SK-N-SH (cell line): ENCODE measurements around the gene CXXC1. TPM values are rescaled to one million over a fixed set of nuclear protein-coding genes. Genes with fewer than 3 reads are reported as not detected.
"Not testable (repeated sequence)": the region's sequence is repeated elsewhere in the genome, so short reads cannot be mapped to it uniquely, and the experiment has no call there.

Experiments
- CTCF ChIA-PET: fragments of 300-600, 350-600 bp; formaldehyde crosslinking; extraction: SDS; loops from one replicate; lab custom pipeline; 2021; lab: Yijun Ruan, JAX
- POLR2A ChIA-PET: fragments of 350-600 bp; sonication (Branson Sonifier 250); formaldehyde crosslinking; extraction: SDS; loops from one replicate; lab custom pipeline; 2020; ENCODE audit warnings: antibody characterized with exemption, inconsistent platforms; lab: Yijun Ruan, JAX
- DNase-seq: peaks from one replicate; pipeline ENCODE4 v3.0.0; 2012
- H2AFZ ChIP-seq: fragments of 200-600 bp; sonication (generic); 2 replicates; pipeline ENCODE4 v1.8.1; 2016; ENCODE audit warnings: antibody characterized with exemption, mild to moderate bottlenecking, low read depth
- H3F3A ChIP-seq: fragments of 200-600 bp; sonication (generic); replicated peaks from 2 replicates; pipeline ENCODE3; 2016; ENCODE audit warnings: antibody characterized with exemption, mild to moderate bottlenecking; ENCODE audit not compliant: insufficient read depth
- H3K27ac ChIP-seq, 2 experiments: fragments of 200-500 bp in 1 of 2; fragments of 200-600 bp in 1 of 2; sonication (Bioruptor generic) in 1 of 2; sonication (generic), shearing (Covaris generic) in 1 of 2; 2 replicates each; pipeline versions ENCODE4 v1.5.1 to v1.6.1; 2014 to 2016; ENCODE audit warnings: low read depth in 2 of 2, inconsistent platforms in 1 of 2, low read length in 1 of 2, mild to moderate bottlenecking in 1 of 2, mixed read lengths in 1 of 2
- H3K27me3 ChIP-seq: fragments of 200-600 bp; sonication (generic), shearing (Covaris generic); 2 replicates; pipeline ENCODE4 v1.6.1; 2016; ENCODE audit warnings: mixed run types; ENCODE audit not compliant: insufficient read depth
- H3K36me3 ChIP-seq, 2 experiments: fragments of 200-500 bp in 1 of 2; fragments of 200-600 bp in 1 of 2; sonication (Bioruptor generic) in 1 of 2; sonication (generic) in 1 of 2; replicated peaks in 1 of 2; 2 replicates each; pipeline versions ENCODE3 to v1.5.1; 2014 to 2016; ENCODE audit warnings: low read length in 1 of 2, mild to moderate bottlenecking in 1 of 2; ENCODE audit not compliant: insufficient read depth in 2 of 2, control insufficient read depth in 1 of 2
- H3K4me1 ChIP-seq, 2 experiments: fragments of 200-500 bp in 1 of 2; fragments of 200-600 bp in 1 of 2; sonication (Bioruptor generic) in 1 of 2; sonication (generic), shearing (Covaris generic) in 1 of 2; 2 replicates each; pipeline versions ENCODE4 v1.5.1 to v1.6.1; 2014 to 2016; ENCODE audit warnings: low read depth in 1 of 2, low read length in 1 of 2, mixed run types in 1 of 2; ENCODE audit not compliant: insufficient read depth in 2 of 2, control insufficient read depth in 1 of 2
- H3K4me2 ChIP-seq: fragments of 200-600 bp; sonication (generic), shearing (Covaris generic); 2 replicates; pipeline ENCODE4 v1.6.1; 2017; ENCODE audit warnings: mixed run types
- H3K4me3 ChIP-seq, 2 experiments: fragments of 200-500 bp in 1 of 2; fragments of 200-600 bp in 1 of 2; sonication (Bioruptor generic) in 1 of 2; sonication (generic), shearing (Covaris generic) in 1 of 2; 2 replicates each; pipeline versions ENCODE4 v1.5.1 to v1.8.1; 2014 to 2016; ENCODE audit warnings: low read depth in 2 of 2, inconsistent platforms in 1 of 2, low read length in 1 of 2, mild to moderate bottlenecking in 1 of 2, mixed read lengths in 1 of 2, moderate library complexity in 1 of 2
- H3K79me2 ChIP-seq: fragments of 200-600 bp; sonication (generic); 2 replicates; pipeline ENCODE4 v1.8.1; 2017; ENCODE audit warnings: mild to moderate bottlenecking; ENCODE audit not compliant: insufficient read depth
- H3K9ac ChIP-seq: fragments of 200-600 bp; sonication (generic); 2 replicates; pipeline ENCODE4 v1.6.1; 2017; ENCODE audit warnings: mixed run types
- H3K9me2 ChIP-seq: fragments of 200-600 bp; sonication (generic); 2 replicates; pipeline ENCODE4 v1.6.1; 2017; ENCODE audit warnings: mixed run types
- H3K9me3 ChIP-seq: fragments of 200-600 bp; sonication (generic); 2 replicates; pipeline ENCODE4 v1.6.1; 2017; ENCODE audit warnings: mixed run types, mild to moderate bottlenecking, moderate library complexity
- H4K20me1 ChIP-seq: fragments of 200-600 bp; sonication (generic); 2 replicates; pipeline ENCODE4 v1.6.1; 2017; ENCODE audit warnings: mild to moderate bottlenecking, mixed run types; ENCODE audit not compliant: insufficient read depth
- CHD2 ChIP-seq: fragments of 150-350 bp; IDR thresholded peaks from 2 replicates; pipeline ENCODE4 v1.6.1; 2018; ENCODE audit warnings: low read length; ENCODE audit not compliant: partially characterized antibody
- ELF1 ChIP-seq: IDR thresholded peaks from 2 replicates; pipeline ENCODE4 v1.4.0; 2012
- EP300 ChIP-seq, 2 experiments: IDR thresholded peaks; 2 replicates each; pipeline versions ENCODE4 v1.4.0 to v1.6.1; 2012; ENCODE audit warnings: borderline replicate concordance in 1 of 2, low read depth in 1 of 2, low read length in 1 of 2
- FOXM1 ChIP-seq: IDR thresholded peaks from 2 replicates; pipeline ENCODE4 v1.4.0; 2012; ENCODE audit warnings: low read depth, mild to moderate bottlenecking
- GABPA ChIP-seq: IDR thresholded peaks from 2 replicates; pipeline ENCODE4 v1.4.0; 2012; ENCODE audit warnings: low read depth, mild to moderate bottlenecking
- IRF3 ChIP-seq: fragments of 150-350 bp; IDR thresholded peaks from 2 replicates; pipeline ENCODE4 v1.6.1; 2016; ENCODE audit warnings: mild to moderate bottlenecking, low read depth, low read length
- MAX ChIP-seq: IDR thresholded peaks from 2 replicates; pipeline ENCODE4 v1.4.0; 2012; ENCODE audit warnings: low read depth
- MXI1 ChIP-seq: IDR thresholded peaks from 2 replicates; pipeline ENCODE4 v1.6.1; 2012; ENCODE audit warnings: mild to moderate bottlenecking, low read depth, low read length, improper control_type of control experiment
- NRF1 ChIP-seq: IDR thresholded peaks from 2 replicates; pipeline ENCODE4 v1.6.1; 2012; ENCODE audit warnings: low read depth, mild to moderate bottlenecking, low read length
- POLR2AphosphoS5 ChIP-seq: IDR thresholded peaks from 2 replicates; pipeline ENCODE4 v1.6.1; 2012; ENCODE audit warnings: low read depth, low read length
- RAD21 ChIP-seq: IDR thresholded peaks from 2 replicates; pipeline ENCODE4 v1.6.1; 2012; ENCODE audit warnings: mild to moderate bottlenecking, low read length
- RCOR1 ChIP-seq: fragments of 150-350 bp; IDR thresholded peaks from 2 replicates; pipeline ENCODE4 v1.6.1; 2017; ENCODE audit warnings: antibody characterized with exemption, low read length
- RXRA ChIP-seq: IDR thresholded peaks from 2 replicates; pipeline ENCODE4 v1.4.0; 2012; ENCODE audit warnings: low read depth, mild to moderate bottlenecking, borderline replicate concordance
- TEAD4 ChIP-seq: IDR thresholded peaks from 2 replicates; pipeline ENCODE4 v1.4.0; 2012; ENCODE audit warnings: mild to moderate bottlenecking, borderline replicate concordance; ENCODE audit not compliant: insufficient read depth
- USF1 ChIP-seq: IDR thresholded peaks from 2 replicates; pipeline ENCODE4 v1.4.0; 2012; ENCODE audit warnings: low read depth, borderline replicate concordance
- WGBS: methylation state at CpG from one replicate; pipeline ENCODE4 v1.1.6; 2017; ENCODE audit warnings: low lambda C conversion rate; 5-methylcytosine and 5-hydroxymethylcytosine counted together
- polyA plus RNA-seq, 3 experiments: library from polyadenylated mRNA; depleted of rRNA; stranded (reverse); fragments of >200 nt; gene quantifications; 2 replicates each; pipeline ENCODE4 v1.2.3, GENCODE V29; 2012

CXXC1 gene
- polyA plus RNA-seq, 1 of the 3 experiments (the other 2 are of a cell fraction): 128 TPM

GRCh38 chr18:50289108-50289443 lies 1.6 kb upstream of the CXXC1 start:
- H3K9ac ChIP-seq: no peak overlapping the region
- peak overlapping the region; percentile 58; the same call in 1 of the 2 replicates for H2AFZ ChIP-seq
- no peaks in the 10 kb centered on the region for H4K20me1 ChIP-seq
- H3K4me1 ChIP-seq: peaks cover 0 to 9% of the 10 kb centered on the region in 2 experiments; a peak in 1 of 4 replicates
- CTCF ChIA-PET: interaction anchor here (0.7 to 2.0 kb wide), 2 partner anchors 68 to 802 kb away, joined by 3 to 9 read pairs; partner anchors contain the start of gene C18orf32
- 90% methylated on average over 4 of the region's 4 CpGs for whole genome bisulfite sequencing
- no peaks in the 10 kb centered on the region for H3K9me3 ChIP-seq
- H3K4me2 ChIP-seq: no peak overlapping the region
- H3K27me3 ChIP-seq: no peaks in the 10 kb centered on the region
- TF ChIP-seq MAX: no peak
- no peak for TF ChIP-seq RCOR1
- TF ChIP-seq CHD2: no peak
- no peak for TF ChIP-seq EP300 (IDR thresholded peaks at IDR 0.05; ENCODE audit: borderline replicate concordance in 1 of 2, low read depth in 1 of 2, low read length in 1 of 2)
- no peak for TF ChIP-seq TEAD4
- TF ChIP-seq RXRA: no peak
- no peak for TF ChIP-seq GABPA
- no peak for TF ChIP-seq RAD21
- TF ChIP-seq FOXM1: no peak
- TF ChIP-seq POLR2AphosphoS5: no peak
- no peak for TF ChIP-seq USF1
- TF ChIP-seq IRF3: no peak
- no peak for TF ChIP-seq MXI1
- no peak for TF ChIP-seq NRF1
- no peak for TF ChIP-seq ELF1
- H3K9me2 ChIP-seq: no peaks in the 10 kb centered on the region
- H3K79me2 ChIP-seq: peaks cover 18% of the 10 kb centered on the region; the same call in 1 of the 2 replicates
- no peak for DNase-seq
- no peaks in the 10 kb centered on the region for H3F3A ChIP-seq
- H3K27ac ChIP-seq: no peak overlapping the region
- POLR2A ChIA-PET: no interaction called here
- H3K4me3 ChIP-seq: no peak overlapping the region
- H3K36me3 ChIP-seq: peaks cover 0 to 20% of the 10 kb centered on the region in 2 experiments

GRCh38 chr18:50288348-50289107 lies 1.0 kb upstream of the CXXC1 start:
- POLR2A ChIA-PET, H3F3A ChIP-seq, H3K9me2 ChIP-seq, H3K4me1 ChIP-seq, H4K20me1 ChIP-seq, DNase-seq, H3K9ac ChIP-seq, H3K27me3 ChIP-seq, H3K9me3 ChIP-seq: not testable (repeated sequence)
- CTCF ChIA-PET: interaction anchor here (0.7 to 2.0 kb wide), 2 partner anchors 69 to 802 kb away, joined by 3 to 9 read pairs; partner anchors contain the start of gene C18orf32
- peaks cover 18% of the 10 kb centered on the region; the same call in 1 of the 2 replicates for H3K79me2 ChIP-seq
- H3K4me3 ChIP-seq: peak overlapping the region; percentile 73 to 95
- H3K36me3 ChIP-seq: peaks cover 0 to 25% of the 10 kb centered on the region in 2 experiments
- peak overlapping the region; percentile 30 to 84; a peak in 2 of 4 replicates for H3K27ac ChIP-seq
- H2AFZ ChIP-seq: peak overlapping the region; percentile 95
- peak overlapping the region; percentile 76 for H3K4me2 ChIP-seq
- WGBS: 75% methylated on average over 21 of the region's 21 CpGs
